ENCODE measurements around the gene SPACA9.

Gene SPACA9

DNA sequence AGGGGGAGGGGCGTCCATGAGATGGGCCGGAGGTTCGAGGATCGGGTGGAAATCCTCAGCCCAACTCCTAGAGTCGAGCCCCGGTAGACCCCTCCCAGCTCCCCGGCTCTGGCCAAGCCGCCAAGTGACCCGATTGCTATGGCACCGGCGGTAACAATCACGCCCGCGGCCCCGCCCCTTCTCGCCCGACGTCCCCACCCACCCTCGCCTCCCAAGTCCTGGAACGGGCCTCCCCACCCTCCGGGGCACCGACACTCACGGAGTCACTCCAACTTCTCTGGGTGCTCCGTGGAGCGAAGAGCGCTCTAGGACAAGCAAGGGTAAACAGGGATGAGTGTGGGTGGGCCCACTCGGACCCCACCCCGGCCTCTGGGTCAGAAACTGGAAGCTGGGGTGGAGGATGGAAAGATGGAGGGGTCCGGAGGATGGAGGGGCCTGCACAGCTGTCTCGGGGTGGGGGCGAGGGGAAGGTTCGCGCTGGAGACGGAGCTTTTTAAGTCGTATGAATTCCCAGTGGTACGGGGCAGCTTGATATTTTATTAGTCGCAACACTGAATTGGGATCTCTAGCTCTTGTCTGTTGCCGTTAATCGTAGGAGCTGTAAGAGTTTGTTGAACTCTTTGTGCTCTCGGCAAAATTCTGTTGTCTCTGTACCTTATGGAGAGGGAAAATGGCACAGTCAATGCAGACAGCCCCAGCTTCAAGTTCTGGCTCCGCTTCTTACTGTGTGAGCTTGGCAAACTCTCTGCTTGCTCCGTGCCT is at the start of gene SPACA9:
TSS of gene SPACA9 (plus strand) at position 204 of the 762 bp plus-strand sequence. CDS start 5,050 bp downstream, outside the sequence.
- DNase-seq (ENCODE audit: low read depth, low spot score): peak; percentile 73

GRCh38 chr9:132832171-132832881 is 46.4 kb upstream of the SPACA9 start:
- no peak for DNase-seq (ENCODE audit: low read depth, low spot score)

DNA sequence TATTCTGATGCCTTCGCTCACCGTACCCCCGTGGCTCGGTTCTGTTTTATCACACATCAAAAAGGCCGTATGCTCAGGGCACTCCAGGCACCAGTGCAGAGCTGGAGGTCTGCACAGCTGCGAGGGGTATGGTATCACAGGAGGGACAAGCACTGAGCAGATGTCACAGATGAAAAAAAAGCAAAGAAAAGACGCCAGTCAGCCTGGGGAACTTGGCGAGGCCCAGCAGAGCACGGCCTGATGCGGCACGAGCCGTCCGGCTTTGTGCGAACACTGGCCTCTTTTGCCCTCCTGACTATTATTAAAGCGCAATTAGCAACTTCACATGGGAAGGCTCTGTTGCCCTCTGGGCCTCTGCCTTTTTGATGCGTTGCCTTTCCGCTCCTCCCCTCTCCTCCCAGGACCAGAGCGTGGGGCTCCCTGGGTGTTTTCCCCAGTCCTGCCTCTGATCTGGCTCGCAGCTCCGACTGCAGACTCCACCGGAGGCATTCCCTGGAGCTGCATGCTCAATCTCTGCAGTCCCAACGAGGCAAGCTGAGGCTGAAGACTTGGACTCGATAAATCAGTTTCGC is 45.1 kb upstream of the SPACA9 start:
- no peak for DNase-seq (ENCODE audit: low read depth, low spot score)

DNA sequence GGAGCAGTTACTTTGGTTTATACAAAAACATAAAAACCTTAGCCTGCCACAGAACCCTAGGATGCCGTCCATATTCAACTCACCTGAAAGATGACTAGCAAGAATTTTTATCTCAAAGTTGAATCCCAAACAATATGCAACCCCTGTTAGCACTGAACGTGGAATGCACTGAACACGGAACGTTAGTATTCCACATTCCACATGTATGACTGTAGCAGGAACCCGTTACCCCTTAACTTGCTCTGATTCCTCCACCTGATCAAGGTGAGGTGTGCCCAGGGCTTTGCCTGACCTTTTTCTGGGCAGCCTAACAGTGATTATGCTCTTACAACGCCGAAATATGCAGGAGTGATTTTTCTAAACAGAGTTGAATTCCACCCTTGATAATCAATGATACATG is 44.4 kb upstream of the SPACA9 start:
- DNase-seq (ENCODE audit: low read depth, low spot score): no peak

GRCh38 chr9:132837501-132838286 is 41.0 kb upstream of the SPACA9 start:
- no peak for DNase-seq (ENCODE audit: low read depth, low spot score)

DNA sequence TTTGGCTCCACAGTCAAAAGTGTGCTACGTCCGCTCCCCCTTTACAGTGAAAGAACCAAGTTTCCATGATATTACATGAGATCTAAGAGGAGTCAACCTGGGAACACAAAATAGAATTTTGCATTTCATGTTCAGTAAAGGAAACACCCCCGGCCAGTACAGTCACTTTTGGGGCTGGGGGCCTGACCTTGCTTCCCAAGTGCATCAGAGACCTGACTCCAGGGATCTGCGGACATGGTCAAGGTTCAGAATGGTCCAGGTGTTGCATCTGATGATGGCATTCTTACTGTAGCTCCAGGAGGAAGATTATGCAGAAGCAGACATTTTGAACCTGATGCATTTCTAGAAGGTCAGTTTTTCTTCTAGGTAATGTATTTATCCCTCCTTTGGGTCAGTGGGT is 40.4 kb upstream of the SPACA9 start:
- DNase-seq (ENCODE audit: low read depth, low spot score): no peak

DNA sequence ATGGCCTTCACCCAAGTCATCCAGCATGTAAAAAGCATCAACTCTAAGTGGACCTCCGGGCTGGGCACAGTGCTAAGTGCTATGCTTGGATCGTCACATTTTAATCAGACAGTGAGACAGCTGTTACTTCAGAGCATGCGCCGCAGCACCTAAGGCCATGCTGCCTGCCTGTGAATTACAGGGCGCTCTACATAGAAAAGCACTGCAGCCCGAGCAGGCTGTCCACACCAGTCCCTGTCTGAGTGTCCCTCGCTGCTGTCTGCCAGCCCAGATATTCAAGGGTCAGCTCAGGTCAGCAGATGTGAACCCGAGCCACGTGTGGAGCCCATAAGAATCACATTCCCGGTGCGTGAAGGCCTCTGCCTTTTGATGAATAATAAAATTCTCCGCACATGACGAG is 37.7 kb upstream of the SPACA9 start:
- DNase-seq (ENCODE audit: low read depth, low spot score): no peak

- no peak for DNase-seq (ENCODE audit: low read depth, low spot score)
These were observed 36.3 kb upstream of the SPACA9 start for GRCh38 chr9:132842124-132843044.

GRCh38 chr9:132846109-132846917 is 32.4 kb upstream of the SPACA9 start:
- no peak for DNase-seq (ENCODE audit: low read depth, low spot score)

- DNase-seq (ENCODE audit: low read depth, low spot score): no peak
These were observed 31.7 kb upstream of the SPACA9 start for GRCh38 chr9:132846918-132847515.

DNA sequence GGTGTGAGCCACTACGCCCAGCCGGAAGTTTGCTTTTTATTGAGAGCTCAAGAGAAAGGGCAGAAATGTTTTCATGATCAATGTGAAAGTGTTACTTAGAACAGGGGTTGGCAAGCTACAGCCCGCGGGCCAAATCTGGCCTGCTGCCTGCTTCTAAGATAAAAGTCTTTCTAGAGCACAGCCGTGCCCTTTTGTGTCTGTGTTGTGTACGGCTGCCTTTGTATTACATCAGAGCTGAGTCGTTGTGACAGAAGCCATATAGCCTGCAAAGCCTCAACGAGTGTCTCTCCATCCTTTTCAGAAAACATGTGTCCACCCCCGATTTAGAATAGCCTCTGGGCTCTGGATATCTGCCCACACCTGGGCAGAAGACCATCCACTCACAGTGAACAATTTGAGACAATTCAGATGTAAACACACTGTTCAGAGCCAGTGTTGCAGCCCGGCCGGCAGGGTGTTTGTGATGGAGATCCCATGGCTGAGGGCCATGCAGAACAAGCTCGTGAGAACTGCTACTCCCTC is 29.5 kb upstream of the SPACA9 start:
- peak; percentile 41 for DNase-seq (ENCODE audit: low read depth, low spot score)

DNA sequence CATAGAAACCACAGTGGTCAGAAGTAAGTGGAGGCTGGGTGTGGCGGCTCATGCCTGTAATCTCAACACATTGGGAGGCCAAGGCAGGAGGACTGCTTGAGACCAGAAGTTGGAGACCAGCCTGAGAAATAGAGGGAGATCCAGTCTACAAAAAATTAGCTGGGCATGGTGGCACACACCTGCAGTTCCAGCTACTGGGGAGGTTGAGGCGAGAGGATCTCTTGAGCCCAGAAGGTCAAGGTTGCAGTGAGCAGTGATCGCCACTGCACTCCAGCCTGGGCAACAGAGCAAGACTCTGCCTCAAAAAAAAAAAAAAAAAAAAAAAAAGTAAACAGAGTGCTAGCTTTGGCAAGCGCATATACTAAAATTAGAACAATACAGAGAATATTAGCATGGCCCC is 25.2 kb upstream of the SPACA9 start:
- DNase-seq (ENCODE audit: low read depth, low spot score): no peak

DNA sequence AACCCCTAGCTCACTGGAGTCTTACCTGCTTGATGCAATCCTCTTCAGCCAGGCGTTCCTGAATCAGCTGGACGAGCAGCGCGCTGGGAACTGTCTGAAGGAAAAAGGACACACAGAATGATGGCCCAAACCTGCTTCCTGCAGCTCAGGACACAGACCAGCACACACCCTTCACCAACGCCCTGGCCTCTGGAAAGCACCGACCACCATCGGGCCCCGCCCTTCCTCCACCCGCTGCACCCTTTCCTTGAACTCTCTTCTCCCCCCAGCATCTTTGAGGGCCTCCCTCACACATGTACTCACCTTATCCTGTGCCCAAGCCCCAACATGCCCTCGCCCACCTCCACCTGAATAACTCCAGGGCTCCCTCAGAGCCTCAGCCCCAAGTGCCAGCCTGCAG is 23.9 kb upstream of the SPACA9 start:
- DNase-seq (ENCODE audit: low read depth, low spot score): no peak

DNA sequence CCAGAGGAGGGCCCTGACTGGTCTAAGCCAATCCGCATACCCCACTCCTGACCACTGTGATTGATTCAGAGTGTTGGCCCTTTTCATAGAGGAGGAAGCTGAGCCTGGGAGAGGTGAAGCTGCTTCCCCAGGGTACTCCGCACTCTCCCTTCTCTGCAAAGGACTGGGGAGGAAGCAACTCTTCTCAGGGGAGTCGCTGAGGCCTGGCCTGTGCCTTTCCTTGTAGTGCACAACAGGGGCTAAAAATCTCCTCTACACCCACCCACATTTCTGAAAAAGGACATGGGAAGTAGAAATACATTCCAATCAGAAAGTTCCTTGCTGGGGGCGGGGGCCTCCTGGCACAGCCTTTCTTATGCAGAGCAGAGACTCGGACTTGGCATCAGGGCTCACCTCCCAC is 22.8 kb upstream of the SPACA9 start:
- DNase-seq (ENCODE audit: low read depth, low spot score): no peak

DNA sequence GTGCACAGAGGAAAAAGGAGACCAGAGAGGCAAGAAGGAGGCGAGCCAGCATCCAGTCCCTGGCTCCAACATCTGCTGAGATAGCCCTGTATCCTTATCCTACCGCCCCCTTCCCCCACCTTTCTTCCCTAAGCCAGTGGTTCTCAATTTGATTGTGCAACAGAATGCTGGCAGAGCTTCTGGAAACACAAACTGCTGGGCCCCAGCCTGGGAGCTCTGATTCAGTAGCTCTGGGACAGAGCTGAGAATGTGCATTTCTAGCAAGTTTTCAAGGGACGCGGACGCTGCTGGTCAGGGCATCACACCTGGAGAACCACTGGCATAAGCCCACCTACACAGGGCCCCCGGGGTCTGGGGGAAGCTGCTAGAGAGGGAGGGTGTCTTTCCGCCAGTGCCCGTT is 21.7 kb upstream of the SPACA9 start:
- peak; percentile 71 for DNase-seq (ENCODE audit: low read depth, low spot score)

DNA sequence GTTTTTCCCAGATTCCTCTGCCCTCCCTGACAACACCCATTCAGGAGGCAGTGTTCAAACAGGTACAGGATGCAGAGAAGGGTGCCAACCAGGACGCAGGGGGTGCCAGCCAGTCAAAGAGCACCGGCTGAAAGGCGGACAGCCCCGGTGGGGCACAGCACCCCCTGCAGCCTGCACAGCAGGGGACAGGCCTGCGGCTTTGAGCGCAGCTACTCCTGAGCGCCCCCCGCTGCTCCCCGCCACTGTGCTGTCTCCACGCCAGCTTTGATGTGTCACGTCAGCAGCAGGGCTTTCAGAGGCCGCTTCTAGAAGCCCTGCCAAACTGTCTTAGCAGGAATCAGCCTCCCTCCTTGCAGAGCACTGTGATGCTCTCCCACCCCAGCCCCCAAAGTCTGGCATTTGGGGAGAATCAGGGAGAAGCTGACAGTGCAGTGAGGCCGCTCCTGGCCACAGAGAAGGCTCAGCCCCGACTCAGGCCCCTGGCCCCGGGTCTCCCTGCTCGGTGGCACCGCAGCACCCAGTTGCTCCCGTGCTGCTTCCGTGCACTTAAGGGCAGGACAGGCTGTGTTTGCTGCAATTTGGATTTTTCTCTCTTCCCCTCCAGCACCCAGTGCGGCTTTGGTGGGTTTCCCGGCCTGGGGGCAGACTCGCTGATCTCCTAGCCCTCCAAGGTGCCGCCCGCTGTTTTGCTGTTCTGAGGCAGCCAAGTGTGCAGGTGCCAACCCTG is 20.9 kb upstream of the SPACA9 start:
- peak; percentile 69 for DNase-seq (ENCODE audit: low read depth, low spot score)

- DNase-seq (ENCODE audit: low read depth, low spot score): no peak
These were observed 19.9 kb upstream of the SPACA9 start for GRCh38 chr9:132858751-132859150.

GRCh38 chr9:132861666-132862065 is 17.0 kb upstream of the SPACA9 start:
- no peak for DNase-seq (ENCODE audit: low read depth, low spot score)

DNA sequence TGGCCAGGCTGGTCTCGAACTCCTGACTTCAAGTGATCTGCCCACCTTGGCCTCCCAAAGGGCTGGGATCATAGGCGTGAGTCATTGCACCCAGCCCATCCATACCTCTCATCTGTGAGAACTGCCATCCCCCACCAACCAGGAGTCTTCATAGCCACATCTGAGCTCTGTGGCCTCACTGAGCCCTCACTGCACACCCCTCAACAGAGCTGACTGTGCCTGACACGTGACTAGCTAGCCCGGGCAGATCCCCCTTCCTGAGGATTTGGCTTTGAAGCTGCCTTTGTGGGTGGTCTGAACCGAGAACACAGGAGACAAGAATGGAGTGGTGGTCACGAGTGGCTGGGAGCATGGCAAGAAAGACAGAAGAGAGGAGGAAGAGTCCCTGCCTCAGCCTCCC is 16.2 kb upstream of the SPACA9 start:
- DNase-seq (ENCODE audit: low read depth, low spot score): no peak

All from astrocyte of the hippocampus (primary cell).